T-helper 1 cell treated with Interleukin-12 subunit alpha and Interleukin-12 subunit beta and Interleukin-4 antibody, amounts not matched to agents 30 μg/mL and 1 μg/mL, for 36 hours (primary cell): ENCODE measurements around the gene PPP1R9B.

Experiments
- H3K27ac Mint-ChIP-seq: one replicate; pipeline ENCODE4 v1.8.0; 2021; ENCODE audit warnings: mild to moderate bottlenecking, mixed read lengths
- H3K27me3 Mint-ChIP-seq: one replicate; pipeline ENCODE4 v1.8.0; 2021; ENCODE audit warnings: low read depth, mixed read lengths
- H3K36me3 Mint-ChIP-seq: one replicate; pipeline ENCODE4 v1.8.0; 2021; ENCODE audit warnings: low read depth, mixed read lengths
- H3K4me1 Mint-ChIP-seq: one replicate; pipeline ENCODE4 v1.8.0; 2021; ENCODE audit warnings: low read depth, mixed read lengths
- H3K4me3 Mint-ChIP-seq: one replicate; pipeline ENCODE4 v1.8.0; 2021; ENCODE audit warnings: mild to moderate bottlenecking, moderate library complexity, mixed read lengths
- H3K9me3 Mint-ChIP-seq: one replicate; pipeline ENCODE4 v1.8.0; 2021; ENCODE audit warnings: mixed read lengths

The PPP1R9B gene

GRCh38 chr17:50190293-50190602, 39.8 kb upstream of the PPP1R9B start:
- H3K36me3 Mint-ChIP-seq, result no peaks in the 10 kb centered on the region

GRCh38 chr17:50189550-50190292, 39.2 kb upstream of the PPP1R9B start:
- no peak overlapping the region for H3K4me3 Mint-ChIP-seq
- no peaks in the 10 kb centered on the region for H3K9me3 Mint-ChIP-seq
- H3K4me1 Mint-ChIP-seq, result no peaks in the 10 kb centered on the region
- H3K27me3 Mint-ChIP-seq, result no peaks in the 10 kb centered on the region
- no peaks in the 10 kb centered on the region for H3K36me3 Mint-ChIP-seq
- no peak overlapping the region for H3K27ac Mint-ChIP-seq

More at GRCh38 chr17:50190293-50190602, 39.8 kb upstream of the PPP1R9B start:
- Mint-ChIP-seq H3K4me3 (no peak overlapping the region), H3K27ac (no peak overlapping the region), H3K4me1 (no peaks in the 10 kb centered on the region), H3K27me3 (no peaks in the 10 kb centered on the region), H3K9me3 (no peaks in the 10 kb centered on the region)

- Mint-ChIP-seq H3K4me3 (no peak overlapping the region), H3K36me3 (no peaks in the 10 kb centered on the region), H3K27ac (no peak overlapping the region), H3K9me3 (no peaks in the 10 kb centered on the region), H3K27me3 (no peaks in the 10 kb centered on the region), H3K4me1 (peaks cover 2% of the 10 kb centered on the region)
These were observed 38.6 kb upstream of the PPP1R9B start for GRCh38 chr17:50188921-50189549.

GRCh38 chr17:50188531-50188920, 38.0 kb upstream of the PPP1R9B start:
- no peak overlapping the region for H3K27ac Mint-ChIP-seq
- H3K36me3 Mint-ChIP-seq, result no peaks in the 10 kb centered on the region
- H3K27me3 Mint-ChIP-seq, result no peaks in the 10 kb centered on the region
- H3K4me1 Mint-ChIP-seq, result peaks cover 7% of the 10 kb centered on the region
- no peaks in the 10 kb centered on the region for H3K9me3 Mint-ChIP-seq
- H3K4me3 Mint-ChIP-seq, result no peak overlapping the region

GRCh38 chr17:50187751-50188530, 37.5 kb upstream of the PPP1R9B start:
- no peak overlapping the region for H3K4me3 Mint-ChIP-seq
- H3K27me3 Mint-ChIP-seq, result no peaks in the 10 kb centered on the region
- H3K9me3 Mint-ChIP-seq, result no peaks in the 10 kb centered on the region
- H3K4me1 Mint-ChIP-seq, result peaks cover 10% of the 10 kb centered on the region
- H3K36me3 Mint-ChIP-seq, result no peaks in the 10 kb centered on the region
- H3K27ac Mint-ChIP-seq, result no peak overlapping the region

- Mint-ChIP-seq H3K4me3 (no peak overlapping the region), H3K27me3 (no peaks in the 10 kb centered on the region), H3K4me1 (peaks cover 13% of the 10 kb centered on the region), H3K36me3 (no peaks in the 10 kb centered on the region), H3K9me3 (no peaks in the 10 kb centered on the region), H3K27ac (no peak overlapping the region)
These were observed 36.9 kb upstream of the PPP1R9B start for GRCh38 chr17:50187394-50187725.

GRCh38 chr17:50186661-50187393, 36.4 kb upstream of the PPP1R9B start:
- H3K9me3 Mint-ChIP-seq, result no peaks in the 10 kb centered on the region
- H3K4me3 Mint-ChIP-seq, result no peak overlapping the region
- no peak overlapping the region for H3K27ac Mint-ChIP-seq
- peaks cover under 1% of the 10 kb centered on the region for H3K27me3 Mint-ChIP-seq
- peaks cover 16% of the 10 kb centered on the region for H3K4me1 Mint-ChIP-seq
- no peaks in the 10 kb centered on the region for H3K36me3 Mint-ChIP-seq

- Mint-ChIP-seq H3K4me1 (peaks cover 19% of the 10 kb centered on the region), H3K4me3 (no peak overlapping the region), H3K36me3 (no peaks in the 10 kb centered on the region), H3K27me3 (peaks cover 4% of the 10 kb centered on the region), H3K9me3 (no peaks in the 10 kb centered on the region), H3K27ac (no peak overlapping the region)
These were observed 35.4 kb upstream of the PPP1R9B start for GRCh38 chr17:50185631-50186471.

GRCh38 chr17:50184611-50185398, 34.3 kb upstream of the PPP1R9B start:
- peaks cover 19% of the 10 kb centered on the region for H3K4me1 Mint-ChIP-seq
- H3K27ac Mint-ChIP-seq, result no peak overlapping the region
- H3K4me3 Mint-ChIP-seq, result no peak overlapping the region
- no peaks in the 10 kb centered on the region for H3K36me3 Mint-ChIP-seq
- peaks cover 4% of the 10 kb centered on the region for H3K27me3 Mint-ChIP-seq
- H3K9me3 Mint-ChIP-seq, result no peaks in the 10 kb centered on the region

GRCh38 chr17:50184064-50184463, 33.6 kb upstream of the PPP1R9B start:
- H3K9me3 Mint-ChIP-seq, result no peaks in the 10 kb centered on the region
- H3K27me3 Mint-ChIP-seq, result peaks cover 4% of the 10 kb centered on the region
- peaks cover 19% of the 10 kb centered on the region for H3K4me1 Mint-ChIP-seq
- no peaks in the 10 kb centered on the region for H3K36me3 Mint-ChIP-seq
- H3K4me3 Mint-ChIP-seq, result peak overlapping the region; percentile 52
- H3K27ac Mint-ChIP-seq, result peak overlapping the region; percentile 37

- Mint-ChIP-seq H3K27me3 (peaks cover 5% of the 10 kb centered on the region), H3K9me3 (no peaks in the 10 kb centered on the region), H3K27ac (peak overlapping the region; percentile 37), H3K36me3 (no peaks in the 10 kb centered on the region), H3K4me3 (peak overlapping the region; percentile 52), H3K4me1 (peaks cover 21% of the 10 kb centered on the region)
These were observed 33.0 kb upstream of the PPP1R9B start for GRCh38 chr17:50183421-50183994.

GRCh38 chr17:50182783-50183420, 32.4 kb upstream of the PPP1R9B start:
- H3K36me3 Mint-ChIP-seq, result no peaks in the 10 kb centered on the region
- H3K4me3 Mint-ChIP-seq, result no peak overlapping the region
- no peaks in the 10 kb centered on the region for H3K9me3 Mint-ChIP-seq
- H3K27ac Mint-ChIP-seq, result peak overlapping the region; percentile 51
- peaks cover 8% of the 10 kb centered on the region for H3K27me3 Mint-ChIP-seq
- peaks cover 26% of the 10 kb centered on the region for H3K4me1 Mint-ChIP-seq
